HAP-1 (cell line): ENCODE data around the gene TMC3.

Experiments used
- DNase-seq, 2 experiments: peaks; one replicate each; pipeline ENCODE4 v3.0.0-alpha.2; 2016 to 2020; ENCODE audit warnings: low spot score in 2 of 2
- H3K27me3 ChIP-seq: fragments of 250-450 bp; sonication (Bioruptor Pico); 2 replicates; pipeline ENCODE4 v1.5.1; 2020; ENCODE audit warnings: low read depth, mild to moderate bottlenecking, moderate library complexity
- H3K36me3 ChIP-seq: fragments of 250-450 bp; sonication (Bioruptor Pico); replicated peaks from 2 replicates; pipeline ENCODE4 v1.5.1; 2020; ENCODE audit warnings: mild to moderate bottlenecking
- H3K4me1 ChIP-seq: fragments of 250-450 bp; sonication (Bioruptor Pico); 2 replicates; pipeline ENCODE4 v1.5.1; 2020; ENCODE audit warnings: mild to moderate bottlenecking
- H3K4me3 ChIP-seq: fragments of 250-450 bp; sonication (Bioruptor Pico); 2 replicates; pipeline ENCODE4 v1.5.1; 2020; ENCODE audit warnings: mild to moderate bottlenecking, moderate library complexity
- H3K9me3 ChIP-seq: fragments of 250-450 bp; sonication (Bioruptor Pico); 2 replicates; pipeline ENCODE4 v1.5.1; 2020; ENCODE audit warnings: mild to moderate bottlenecking, moderate library complexity
- in situ Hi-C: fragments of 300-500 bp; cut with MboI; formaldehyde crosslinking; loops from 3 replicates; pipeline ENCODE4 v1.14.3; 2020; ENCODE audit warnings: low sequenced_read_pairs, inconsistent platforms, mixed read lengths

The TMC3 gene

GRCh38 chr15:81303244-81304225, 70.5 kb downstream of the TMC3 start:
- DNase-seq: peak in 1 of 2 experiments; percentile 53
- Histone ChIP-seq H3K36me3 (no peaks in the 10 kb centered on the region; the same call in 1 of the 2 replicates), H3K4me1 (peaks cover 2% of the 10 kb centered on the region), H3K9me3 (no peaks in the 10 kb centered on the region; the same call in 1 of the 2 replicates), H3K4me3 (no peak overlapping the region), H3K27me3 (peaks cover 8% of the 10 kb centered on the region; the same call in 1 of the 2 replicates)
- in situ Hi-C loops: no loop called here

DNA sequence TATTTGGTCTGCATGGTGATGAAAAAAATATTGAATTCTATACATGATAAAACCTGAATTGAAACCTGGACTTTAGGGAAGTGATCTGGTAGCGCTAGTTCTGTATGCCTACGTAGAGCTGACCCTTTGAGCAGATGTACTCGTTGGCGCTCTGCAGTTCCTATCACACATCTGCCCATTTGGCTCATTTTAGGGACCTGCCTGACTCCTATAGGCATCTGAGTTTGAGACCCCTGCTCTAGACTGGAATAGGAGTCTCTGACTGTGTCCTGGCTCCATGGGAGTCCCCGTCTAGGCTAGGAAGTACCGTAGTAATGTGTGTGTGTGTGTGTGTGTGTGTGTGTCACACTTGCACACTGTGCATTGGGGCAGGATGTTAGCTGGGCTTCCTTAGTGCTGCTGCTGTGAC, 71.3 kb downstream of the TMC3 start:
- peaks cover 2% of the 10 kb centered on the region for H3K4me1 ChIP-seq
- no peak for DNase-seq
- in situ Hi-C loops: no loop called here
- H3K27me3 ChIP-seq: peaks cover 8% of the 10 kb centered on the region
- H3K36me3 ChIP-seq: no peaks in the 10 kb centered on the region; the same call in 1 of the 2 replicates
- no peaks in the 10 kb centered on the region; the same call in 1 of the 2 replicates for H3K9me3 ChIP-seq
- H3K4me3 ChIP-seq: no peak overlapping the region

- Histone ChIP-seq H3K4me3 (no peak overlapping the region), H3K4me1 (peaks cover 2% of the 10 kb centered on the region), H3K36me3 (no peaks in the 10 kb centered on the region; the same call in 1 of the 2 replicates), H3K27me3 (peaks cover 9% of the 10 kb centered on the region), H3K9me3 (no peaks in the 10 kb centered on the region; the same call in 1 of the 2 replicates)
- in situ Hi-C loops: no loop called here
- no peak for DNase-seq
These were observed 72.1 kb downstream of the TMC3 start for GRCh38 chr15:81301815-81302399.

DNA sequence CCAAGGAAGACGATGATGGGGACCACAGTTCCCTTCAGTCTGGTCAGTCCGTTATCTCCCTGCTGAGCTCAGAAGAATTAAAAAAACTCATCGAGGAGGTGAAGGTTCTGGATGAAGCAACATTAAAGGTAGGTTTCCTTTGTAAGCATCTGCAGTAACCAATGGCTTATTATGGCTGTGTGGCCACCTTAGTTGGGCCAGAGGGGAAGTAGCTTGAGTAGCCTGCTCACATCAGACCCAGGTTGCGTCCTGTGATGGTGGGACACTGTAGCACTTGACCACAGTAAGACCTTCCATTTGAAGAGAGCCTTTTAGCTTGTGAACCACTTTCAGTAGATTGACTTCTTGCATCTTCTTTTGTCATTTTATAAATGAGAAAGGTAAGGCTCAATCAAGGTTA, 72.6 kb downstream of the TMC3 start:
- no peaks in the 10 kb centered on the region; the same call in 1 of the 2 replicates for H3K9me3 ChIP-seq
- H3K36me3 ChIP-seq: no peaks in the 10 kb centered on the region; the same call in 1 of the 2 replicates
- in situ Hi-C loops: no loop called here
- no peak for DNase-seq
- H3K27me3 ChIP-seq: peaks cover 14% of the 10 kb centered on the region
- H3K4me1 ChIP-seq: peaks cover 2% of the 10 kb centered on the region
- H3K4me3 ChIP-seq: no peak overlapping the region

DNA sequence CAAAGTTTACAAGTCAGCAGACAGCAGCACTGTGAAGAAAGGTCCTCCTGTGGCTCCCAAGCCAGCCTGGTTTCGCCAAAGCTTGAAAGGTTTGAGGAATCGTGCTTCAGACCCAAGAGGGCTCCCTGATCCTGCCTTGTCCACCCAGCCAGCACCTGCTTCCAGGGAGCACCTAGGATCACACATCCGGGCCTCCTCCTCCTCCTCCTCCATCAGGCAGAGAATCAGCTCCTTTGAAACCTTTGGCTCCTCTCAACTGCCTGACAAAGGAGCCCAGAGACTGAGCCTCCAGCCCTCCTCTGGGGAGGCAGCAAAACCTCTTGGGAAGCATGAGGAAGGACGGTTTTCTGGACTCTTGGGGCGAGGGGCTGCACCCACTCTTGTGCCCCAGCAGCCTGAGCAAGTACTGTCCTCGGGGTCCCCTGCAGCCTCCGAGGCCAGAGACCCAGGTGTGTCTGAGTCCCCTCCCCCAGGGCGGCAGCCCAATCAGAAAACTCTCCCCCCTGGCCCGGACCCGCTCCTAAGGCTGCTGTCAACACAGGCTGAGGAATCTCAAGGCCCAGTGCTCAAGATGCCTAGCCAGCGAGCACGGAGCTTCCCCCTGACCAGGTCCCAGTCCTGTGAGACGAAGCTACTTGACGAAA, 74.3 kb downstream of the TMC3 start:
- Histone ChIP-seq H3K9me3 (no peaks in the 10 kb centered on the region), H3K27me3 (peaks cover 22% of the 10 kb centered on the region), H3K4me3 (no peak overlapping the region), H3K36me3 (no peaks in the 10 kb centered on the region; the same call in 1 of the 2 replicates), H3K4me1 (peaks cover 2% of the 10 kb centered on the region)
- no peak for DNase-seq
- in situ Hi-C loops: no loop called here

DNA sequence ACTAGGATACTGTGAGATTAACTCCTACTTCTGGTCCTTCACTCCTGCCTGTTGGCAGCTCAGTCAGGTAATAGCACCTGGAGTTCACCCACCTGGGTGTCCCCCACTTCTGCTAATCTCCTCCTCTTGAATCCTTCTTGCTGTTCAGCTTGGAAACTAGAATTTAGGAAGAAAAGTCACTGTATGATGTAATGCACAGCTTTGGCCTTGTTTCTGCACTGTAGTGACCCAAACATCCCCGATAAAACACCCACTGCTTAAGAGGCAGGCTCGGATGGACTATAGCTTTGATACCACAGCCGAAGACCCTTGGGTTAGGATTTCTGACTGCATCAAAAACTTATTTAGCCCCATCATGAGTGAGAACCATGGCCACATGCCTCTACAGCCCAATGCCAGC, 74.9 kb downstream of the TMC3 start:
- Histone ChIP-seq H3K36me3 (no peaks in the 10 kb centered on the region), H3K4me3 (no peak overlapping the region), H3K9me3 (no peaks in the 10 kb centered on the region), H3K4me1 (peaks cover 2% of the 10 kb centered on the region), H3K27me3 (peaks cover 27% of the 10 kb centered on the region)
- DNase-seq: no peak
- in situ Hi-C loops: no loop called here

DNA sequence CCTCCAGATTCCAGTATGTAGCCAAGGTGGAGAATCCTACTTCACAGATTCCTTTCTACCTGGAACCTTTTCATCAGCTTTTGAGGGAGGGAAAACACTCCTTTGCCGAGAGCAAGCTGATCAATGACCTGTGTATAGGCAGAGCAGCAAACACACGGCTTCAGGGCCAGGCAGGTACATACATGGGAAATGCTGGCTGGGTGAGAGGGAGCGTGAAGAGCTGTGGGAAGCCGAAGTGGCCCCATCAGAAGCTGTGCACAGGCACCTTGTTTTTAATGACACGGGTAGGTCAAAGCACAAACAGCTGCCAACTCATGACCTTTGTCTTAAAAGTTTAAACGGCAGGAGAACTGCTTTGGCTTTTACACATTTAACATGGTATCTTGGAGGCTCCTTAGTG, 75.4 kb downstream of the TMC3 start:
- Histone ChIP-seq H3K4me3 (no peak overlapping the region), H3K27me3 (peaks cover 29% of the 10 kb centered on the region), H3K9me3 (no peaks in the 10 kb centered on the region), H3K4me1 (no peaks in the 10 kb centered on the region; the same call in 1 of the 2 replicates), H3K36me3 (no peaks in the 10 kb centered on the region)
- DNase-seq: no peak
- in situ Hi-C loops: no loop called here

- in situ Hi-C loops: no loop called here
These were observed 76.1 kb downstream of the TMC3 start for GRCh38 chr15:81297603-81298575.

DNA sequence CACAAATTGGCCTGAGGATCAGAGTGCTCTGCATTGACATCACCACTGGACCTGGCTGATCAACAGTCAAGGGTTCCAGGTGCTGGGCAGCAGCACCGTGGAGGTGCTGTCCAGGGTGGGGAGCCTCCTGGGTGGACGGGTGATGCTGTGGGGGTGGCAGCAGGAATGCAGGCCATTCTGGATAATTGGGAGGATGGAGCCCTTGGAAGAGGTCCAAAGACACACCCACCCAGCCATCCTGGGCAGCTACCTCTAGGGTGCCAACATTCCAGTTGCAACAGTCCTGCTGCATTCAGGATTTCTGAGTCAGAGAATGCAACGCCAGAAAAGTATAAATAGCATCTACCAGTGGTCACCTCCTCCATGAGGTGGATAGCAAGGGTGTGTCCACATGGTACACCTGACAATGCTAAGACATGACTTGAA, 76.9 kb downstream of the TMC3 start:
- no peak for DNase-seq
- in situ Hi-C loops: no loop called here
- peaks cover 29% of the 10 kb centered on the region for H3K27me3 ChIP-seq
- H3K9me3 ChIP-seq: no peaks in the 10 kb centered on the region
- no peak overlapping the region for H3K4me3 ChIP-seq
- no peaks in the 10 kb centered on the region for H3K36me3 ChIP-seq
- H3K4me1 ChIP-seq: no peaks in the 10 kb centered on the region

More at GRCh38 chr15:81297603-81298575, 76.1 kb downstream of the TMC3 start:
- Histone ChIP-seq H3K9me3 (no peaks in the 10 kb centered on the region), H3K4me3 (no peak overlapping the region), H3K36me3 (no peaks in the 10 kb centered on the region), H3K4me1 (no peaks in the 10 kb centered on the region), H3K27me3 (peaks cover 29% of the 10 kb centered on the region)
- no peak for DNase-seq

DNA sequence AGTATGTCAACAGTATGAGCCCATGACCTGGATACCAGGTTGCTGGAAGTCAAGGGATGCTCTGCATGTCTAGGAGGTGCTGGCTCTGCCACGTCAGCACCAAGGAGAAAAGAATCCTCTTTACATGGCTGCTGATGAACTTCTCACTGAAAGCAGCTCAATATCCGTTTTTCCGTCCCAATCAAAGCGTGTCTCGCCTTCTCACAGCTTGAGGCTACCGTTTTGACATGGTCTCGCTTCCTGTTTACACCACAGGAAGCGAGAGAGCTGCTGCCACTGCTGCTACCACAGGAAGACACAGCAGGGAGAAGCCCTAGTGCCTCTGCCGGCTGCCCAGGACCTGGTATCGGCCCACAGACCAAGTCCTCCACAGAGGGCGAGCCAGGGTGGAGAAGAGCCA, 77.3 kb downstream of the TMC3 start:
- Histone ChIP-seq H3K4me1 (no peaks in the 10 kb centered on the region), H3K4me3 (no peak overlapping the region), H3K9me3 (no peaks in the 10 kb centered on the region), H3K36me3 (no peaks in the 10 kb centered on the region), H3K27me3 (peaks cover 29% of the 10 kb centered on the region)
- in situ Hi-C loops: no loop called here
- no peak for DNase-seq

GRCh38 chr15:81296186-81296585, 77.8 kb downstream of the TMC3 start:
- peaks cover 29% of the 10 kb centered on the region for H3K27me3 ChIP-seq
- in situ Hi-C loops: no loop called here
- no peak overlapping the region for H3K4me3 ChIP-seq
- no peaks in the 10 kb centered on the region for H3K36me3 ChIP-seq
- no peak for DNase-seq
- H3K4me1 ChIP-seq: no peaks in the 10 kb centered on the region
- H3K9me3 ChIP-seq: no peaks in the 10 kb centered on the region

DNA sequence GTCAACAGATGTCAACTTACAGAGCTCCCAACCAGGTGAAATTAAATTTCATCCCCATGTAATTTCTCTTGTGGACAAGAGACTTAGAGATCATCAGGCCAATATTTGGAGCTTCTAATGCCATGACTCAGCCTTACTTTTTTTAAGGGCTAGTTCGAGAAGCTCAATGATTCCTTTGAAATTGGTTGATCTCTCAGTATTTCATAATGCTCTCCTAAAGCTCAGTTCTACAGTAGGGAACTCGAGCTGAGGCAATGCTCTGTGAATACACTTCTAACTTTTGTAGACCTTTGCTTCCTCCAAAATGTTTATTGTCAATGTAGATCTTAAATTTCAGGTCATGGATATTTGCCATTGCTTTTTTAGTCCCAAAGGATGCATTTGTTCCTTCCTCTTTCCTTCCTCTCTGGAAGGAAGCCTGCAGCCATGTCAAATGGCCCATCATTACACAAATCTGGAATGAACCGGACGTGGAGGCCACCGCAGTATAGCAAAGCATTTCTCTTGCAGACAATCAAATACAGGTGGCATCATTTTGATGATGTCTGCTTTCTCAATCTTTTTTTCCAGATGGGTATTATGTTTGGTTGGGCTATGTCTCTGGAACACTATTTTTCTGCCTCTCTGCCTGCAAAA, 78.4 kb downstream of the TMC3 start:
- Histone ChIP-seq H3K4me3 (no peak overlapping the region), H3K36me3 (no peaks in the 10 kb centered on the region), H3K9me3 (no peaks in the 10 kb centered on the region), H3K27me3 (peaks cover 24% of the 10 kb centered on the region), H3K4me1 (no peaks in the 10 kb centered on the region)
- in situ Hi-C loops: no loop called here
- DNase-seq: no peak
